HG02970 (cell line): ENCODE results near the gene SLC25A48.

Experiments
- ATAC-seq: cut with Tn5 transposase; IDR thresholded peaks from one replicate; pipeline ENCODE4 v1.9.1; 2021; ENCODE audit warnings: mild to moderate bottlenecking, moderate library complexity, moderate number of reproducible peaks; ENCODE audit not compliant: unreplicated experiment, low FRiP score

Gene SLC25A48

GRCh38 chr5:135879591-135879990 is 45.1 kb downstream of the SLC25A48 start:
- no peak for ATAC-seq

GRCh38 chr5:135880278-135880677 is 45.8 kb downstream of the SLC25A48 start:
- no peak for ATAC-seq

GRCh38 chr5:135880801-135881200 is 46.3 kb downstream of the SLC25A48 start:
- no peak for ATAC-seq

- ATAC-seq = no peak
These were observed 46.8 kb downstream of the SLC25A48 start for GRCh38 chr5:135881244-135881643.

GRCh38 chr5:135881819-135882218 is 47.4 kb downstream of the SLC25A48 start:
- ATAC-seq = no peak

GRCh38 chr5:135883026-135883425 is 48.6 kb downstream of the SLC25A48 start:
- ATAC-seq = no peak

- ATAC-seq = no peak
These were observed 49.0 kb downstream of the SLC25A48 start for GRCh38 chr5:135883441-135883840.

GRCh38 chr5:135885031-135885430 is 50.6 kb downstream of the SLC25A48 start:
- no peak for ATAC-seq

GRCh38 chr5:135886136-135886535 is 51.7 kb downstream of the SLC25A48 start:
- ATAC-seq = no peak

- ATAC-seq = peak; percentile 90
These were observed 53.0 kb downstream of the SLC25A48 start for GRCh38 chr5:135887447-135887864.

GRCh38 chr5:135887881-135888614 is 53.6 kb downstream of the SLC25A48 start:
- ATAC-seq = no peak

- no peak for ATAC-seq
These were observed 55.8 kb downstream of the SLC25A48 start for GRCh38 chr5:135890296-135890695.

GRCh38 chr5:135890867-135891266 is 56.4 kb downstream of the SLC25A48 start:
- no peak for ATAC-seq

GRCh38 chr5:135891268-135891667 is 56.8 kb downstream of the SLC25A48 start:
- ATAC-seq = no peak

GRCh38 chr5:135891791-135892190 is 57.3 kb downstream of the SLC25A48 start:
- ATAC-seq = no peak

- no peak for ATAC-seq
These were observed 59.8 kb downstream of the SLC25A48 start for GRCh38 chr5:135894276-135894675.

- ATAC-seq = no peak
These were observed 60.3 kb downstream of the SLC25A48 start for GRCh38 chr5:135894789-135895188.

GRCh38 chr5:135895474-135896006 is 61.1 kb downstream of the SLC25A48 start, which contains the start of gene IL9:
TSS of gene IL9 (minus strand) at chr5:135895841. CDS start at chr5:135895816, 25 bp downstream.
- ATAC-seq = no peak

GRCh38 chr5:135898651-135899050 is 64.2 kb downstream of the SLC25A48 start:
- ATAC-seq = no peak

GRCh38 chr5:135900276-135900675 is 65.8 kb downstream of the SLC25A48 start:
- ATAC-seq = no peak

GRCh38 chr5:135901633-135902032 is 67.2 kb downstream of the SLC25A48 start:
- ATAC-seq = no peak

- no peak for ATAC-seq
These were observed 70.7 kb downstream of the SLC25A48 start for GRCh38 chr5:135905144-135905543.
